Measurements from ENCODE around the gene ROR2.
A peak's percentile ranks its signal among the peaks of the same experiment; 100 is the strongest.

Gene ROR2

GRCh38 chr9:91948597-91949391, 1.2 kb downstream of the ROR2 start:
- H3K14ac ChIP-seq (ENCODE audit: low read length), result peak overlapping the region; percentile 97
- H3K27me3 ChIP-seq (ENCODE audit: control insufficient read depth in 3 of 3, insufficient read depth in 3 of 3, low read depth in 1 of 3, low read length in 3 of 3), result no peaks in the 10 kb centered on the region
- H3K18ac ChIP-seq (ENCODE audit: low read length), result peak overlapping the region; percentile 99
- H2BK12ac ChIP-seq (ENCODE audit: low read length), result no peak overlapping the region
- peak overlapping the region; percentile 41 for H2AK5ac ChIP-seq (ENCODE audit: low read depth, low read length)
- H3K36me3 ChIP-seq (replicated peaks in 1 of 2; ENCODE audit: control insufficient read depth in 2 of 2, insufficient read depth in 2 of 2, low read length in 2 of 2), result no peaks in the 10 kb centered on the region
- H2BK5ac ChIP-seq (ENCODE audit: low read length), result peak overlapping the region; percentile 91
- no peak overlapping the region for H2BK120ac ChIP-seq (ENCODE audit: low read depth, low read length)
- H2AFZ ChIP-seq (ENCODE audit: low read length), result peak overlapping the region; percentile 100
- H3K27ac ChIP-seq (replicated peaks; ENCODE audit: low read length), result no peak overlapping the region
- DNase-seq (ENCODE audit: low spot score), result peak; percentile 69
- H2BK15ac ChIP-seq (ENCODE audit: low read length), result peak overlapping the region; percentile 70
- peak overlapping the region; percentile 94 for H3K23ac ChIP-seq (ENCODE audit: low read depth, low read length, poor library complexity)
- no CpG with 5 or more reads among the region's 66 CpGs for WGBS, 2 donors (ENCODE audit: extremely low coverage in 2 of 2, insufficient read length in 2 of 2, insufficient replicate concordance in 1 of 2)
- H3K4me3 ChIP-seq (ENCODE audit: low read length in 2 of 2), result peak overlapping the region; percentile 80 to 96
- H3K9me3 ChIP-seq (replicated peaks in 1 of 2; ENCODE audit: control insufficient read depth in 2 of 2, insufficient read depth in 1 of 2, low read depth in 1 of 2, low read length in 2 of 2), result no peaks in the 10 kb centered on the region
- peak overlapping the region; percentile 72 for H3K4me2 ChIP-seq (ENCODE audit: insufficient read depth, low read length, poor library complexity, severe bottlenecking)
- H3K4me1 ChIP-seq (ENCODE audit: control insufficient read depth in 2 of 2, insufficient read depth in 1 of 2, low read depth in 1 of 2, low read length in 2 of 2), result peaks cover 2 to 20% of the 10 kb centered on the region in 2 donors
- H4K91ac ChIP-seq (ENCODE audit: low read depth, low read length, poor library complexity), result no peak overlapping the region
- H3K79me1 ChIP-seq (ENCODE audit: low read depth, low read length), result no peaks in the 10 kb centered on the region
- no peak overlapping the region for H4K8ac ChIP-seq (ENCODE audit: low read depth, low read length)
- H3K4ac ChIP-seq (ENCODE audit: low read length), result no peak overlapping the region
- peak overlapping the region; percentile 96 for H3K9ac ChIP-seq (ENCODE audit: low read depth, low read length, poor library complexity)

GRCh38 chr9:91948101-91948596, 1.9 kb downstream of the ROR2 start:
- H2AFZ ChIP-seq (ENCODE audit: low read length), result peak overlapping the region; percentile 100
- H3K4me3 ChIP-seq (ENCODE audit: low read length in 2 of 2), result peak overlapping the region; percentile 80 to 96
- no peak overlapping the region for H3K18ac ChIP-seq (ENCODE audit: low read length)
- no peak overlapping the region for H2BK15ac ChIP-seq (ENCODE audit: low read length)
- no peaks in the 10 kb centered on the region for H3K36me3 ChIP-seq (replicated peaks in 1 of 2; ENCODE audit: control insufficient read depth in 2 of 2, insufficient read depth in 2 of 2, low read length in 2 of 2)
- no peak overlapping the region for H3K27ac ChIP-seq (replicated peaks; ENCODE audit: low read length)
- peak overlapping the region; percentile 72 for H3K4me2 ChIP-seq (ENCODE audit: insufficient read depth, low read length, poor library complexity, severe bottlenecking)
- no peak overlapping the region for H4K91ac ChIP-seq (ENCODE audit: low read depth, low read length, poor library complexity)
- H3K9ac ChIP-seq (ENCODE audit: low read depth, low read length, poor library complexity), result no peak overlapping the region
- no peaks in the 10 kb centered on the region for H3K79me1 ChIP-seq (ENCODE audit: low read depth, low read length)
- peak; percentile 29 for DNase-seq (ENCODE audit: low spot score)
- H2AK5ac ChIP-seq (ENCODE audit: low read depth, low read length), result no peak overlapping the region
- H3K4me1 ChIP-seq (ENCODE audit: control insufficient read depth in 2 of 2, insufficient read depth in 1 of 2, low read depth in 1 of 2, low read length in 2 of 2), result peaks cover 2 to 20% of the 10 kb centered on the region in 2 donors
- no peaks in the 10 kb centered on the region for H3K9me3 ChIP-seq (replicated peaks in 1 of 2; ENCODE audit: control insufficient read depth in 2 of 2, insufficient read depth in 1 of 2, low read depth in 1 of 2, low read length in 2 of 2)
- H3K23ac ChIP-seq (ENCODE audit: low read depth, low read length, poor library complexity), result peak overlapping the region; percentile 5
- H3K14ac ChIP-seq (ENCODE audit: low read length), result no peak overlapping the region
- H3K27me3 ChIP-seq (ENCODE audit: control insufficient read depth in 3 of 3, insufficient read depth in 3 of 3, low read depth in 1 of 3, low read length in 3 of 3), result no peaks in the 10 kb centered on the region
- H2BK5ac ChIP-seq (ENCODE audit: low read length), result no peak overlapping the region
- H2BK12ac ChIP-seq (ENCODE audit: low read length), result no peak overlapping the region
- no peak overlapping the region for H2BK120ac ChIP-seq (ENCODE audit: low read depth, low read length)
- H3K4ac ChIP-seq (ENCODE audit: low read length), result no peak overlapping the region
- no CpG with 5 or more reads among the region's 12 CpGs for WGBS, 2 donors (ENCODE audit: extremely low coverage in 2 of 2, insufficient read length in 2 of 2, insufficient replicate concordance in 1 of 2)
- H4K8ac ChIP-seq (ENCODE audit: low read depth, low read length), result no peak overlapping the region

GRCh38 chr9:91946653-91947488, 3.2 kb downstream of the ROR2 start:
- H3K18ac ChIP-seq (ENCODE audit: low read length), result no peak overlapping the region
- no peak overlapping the region for H3K9ac ChIP-seq (ENCODE audit: low read depth, low read length, poor library complexity)
- H4K8ac ChIP-seq (ENCODE audit: low read depth, low read length), result no peak overlapping the region
- H2BK5ac ChIP-seq (ENCODE audit: low read length), result no peak overlapping the region
- no peak overlapping the region for H2BK120ac ChIP-seq (ENCODE audit: low read depth, low read length)
- H3K27me3 ChIP-seq (ENCODE audit: control insufficient read depth in 3 of 3, insufficient read depth in 3 of 3, low read depth in 1 of 3, low read length in 3 of 3), result no peaks in the 10 kb centered on the region
- H3K4me3 ChIP-seq (ENCODE audit: low read length in 2 of 2), result no peak overlapping the region
- no peak overlapping the region for H2BK15ac ChIP-seq (ENCODE audit: low read length)
- no peak overlapping the region for H2BK12ac ChIP-seq (ENCODE audit: low read length)
- H3K14ac ChIP-seq (ENCODE audit: low read length), result no peak overlapping the region
- DNase-seq (ENCODE audit: low spot score), result no peak
- H2AFZ ChIP-seq (ENCODE audit: low read length), result no peak overlapping the region
- no peak overlapping the region for H3K4ac ChIP-seq (ENCODE audit: low read length)
- no peak overlapping the region for H3K27ac ChIP-seq (replicated peaks; ENCODE audit: low read length)
- no peak overlapping the region for H3K23ac ChIP-seq (ENCODE audit: low read depth, low read length, poor library complexity)
- peaks cover 2 to 4% of the 10 kb centered on the region in 2 donors for H3K9me3 ChIP-seq (replicated peaks in 1 of 2; ENCODE audit: control insufficient read depth in 2 of 2, insufficient read depth in 1 of 2, low read depth in 1 of 2, low read length in 2 of 2)
- peaks cover 2 to 20% of the 10 kb centered on the region in 2 donors for H3K4me1 ChIP-seq (ENCODE audit: control insufficient read depth in 2 of 2, insufficient read depth in 1 of 2, low read depth in 1 of 2, low read length in 2 of 2)
- no peaks in the 10 kb centered on the region for H3K36me3 ChIP-seq (replicated peaks in 1 of 2; ENCODE audit: control insufficient read depth in 2 of 2, insufficient read depth in 2 of 2, low read length in 2 of 2)
- peaks cover 4% of the 10 kb centered on the region for H3K79me1 ChIP-seq (ENCODE audit: low read depth, low read length)
- no peak overlapping the region for H3K4me2 ChIP-seq (ENCODE audit: insufficient read depth, low read length, poor library complexity, severe bottlenecking)
- no peak overlapping the region for H2AK5ac ChIP-seq (ENCODE audit: low read depth, low read length)
- no CpG with 5 or more reads among the region's 5 CpGs for WGBS, 2 donors (ENCODE audit: extremely low coverage in 2 of 2, insufficient read length in 2 of 2, insufficient replicate concordance in 1 of 2)
- no peak overlapping the region for H4K91ac ChIP-seq (ENCODE audit: low read depth, low read length, poor library complexity)

- no CpG with 5 or more reads among the region's 5 CpGs for WGBS, 2 donors (ENCODE audit: extremely low coverage in 2 of 2, insufficient read length in 2 of 2, insufficient replicate concordance in 1 of 2)
- H3K4me3 ChIP-seq (ENCODE audit: low read length in 2 of 2), result no peak overlapping the region
- H3K36me3 ChIP-seq (replicated peaks in 1 of 2; ENCODE audit: control insufficient read depth in 2 of 2, insufficient read depth in 2 of 2, low read length in 2 of 2), result no peaks in the 10 kb centered on the region
Observed at GRCh38 chr9:91946196-91946595, 3.8 kb downstream of the ROR2 start.

More at GRCh38 chr9:91946196-91946595, 3.8 kb downstream of the ROR2 start:
- Histone ChIP-seq H4K91ac (ENCODE audit: low read depth, low read length, poor library complexity) (no peak overlapping the region), H3K4ac (ENCODE audit: low read length) (no peak overlapping the region), H3K9me3 (replicated peaks in 1 of 2; ENCODE audit: control insufficient read depth in 2 of 2, insufficient read depth in 1 of 2, low read depth in 1 of 2, low read length in 2 of 2) (peaks cover 4 to 5% of the 10 kb centered on the region in 2 donors), H2AFZ (ENCODE audit: low read length) (no peak overlapping the region), H2BK12ac (ENCODE audit: low read length) (no peak overlapping the region), H2BK15ac (ENCODE audit: low read length) (no peak overlapping the region), H2BK5ac (ENCODE audit: low read length) (no peak overlapping the region), H3K27ac (replicated peaks; ENCODE audit: low read length) (no peak overlapping the region), H3K4me1 (ENCODE audit: control insufficient read depth in 2 of 2, insufficient read depth in 1 of 2, low read depth in 1 of 2, low read length in 2 of 2) (peaks cover 2 to 20% of the 10 kb centered on the region in 2 donors), H2BK120ac (ENCODE audit: low read depth, low read length) (no peak overlapping the region), H2AK5ac (ENCODE audit: low read depth, low read length) (no peak overlapping the region), H3K79me1 (ENCODE audit: low read depth, low read length) (peaks cover 4% of the 10 kb centered on the region), H4K8ac (ENCODE audit: low read depth, low read length) (no peak overlapping the region), H3K18ac (ENCODE audit: low read length) (no peak overlapping the region), H3K4me2 (ENCODE audit: insufficient read depth, low read length, poor library complexity, severe bottlenecking) (no peak overlapping the region), H3K27me3 (ENCODE audit: control insufficient read depth in 3 of 3, insufficient read depth in 3 of 3, low read depth in 1 of 3, low read length in 3 of 3) (no peaks in the 10 kb centered on the region), H3K14ac (ENCODE audit: low read length) (no peak overlapping the region), H3K23ac (ENCODE audit: low read depth, low read length, poor library complexity) (no peak overlapping the region), H3K9ac (ENCODE audit: low read depth, low read length, poor library complexity) (no peak overlapping the region)
- no peak for DNase-seq (ENCODE audit: low spot score)
